WTC11 (cell line): ENCODE measurements around the gene EBF3. TPM values are rescaled to one million over a fixed set of nuclear protein-coding genes. Genes with fewer than 3 reads are reported as not detected.

ENCODE experiments used
- ATAC-seq: fragments of 200-7000 bp; cut with Tn5 transposase; 2 replicates; pipeline ENCODE4 v1.10.0; 2021; ENCODE audit warnings: mild to moderate bottlenecking, moderate library complexity
- CTCF ChIA-PET: fragments of 300-600 bp; sonication (Branson Sonifier 250); formaldehyde crosslinking; loops from one replicate; lab custom pipeline; 2021; ENCODE audit warnings: antibody characterized with exemption; lab: Charles Lee
- POLR2A ChIA-PET: fragments of 350-600 bp; sonication (Branson Sonifier 250); formaldehyde crosslinking; loops from one replicate; lab custom pipeline; 2021; ENCODE audit warnings: antibody characterized with exemption; lab: Charles Lee
- DNase-seq: peaks from one replicate; pipeline ENCODE4 v3.0.0; 2021; ENCODE audit warnings: low spot score
- H3K27ac Mint-ChIP-seq: 2 replicates; pipeline ENCODE4 v1.8.0; 2021; ENCODE audit warnings: mixed read lengths
- H3K27me3 Mint-ChIP-seq: 2 replicates; pipeline ENCODE4 v1.8.0; 2021; ENCODE audit warnings: low read depth, mild to moderate bottlenecking, moderate library complexity, mixed read lengths
- H3K36me3 Mint-ChIP-seq: 2 replicates; pipeline ENCODE4 v1.8.0; 2021; ENCODE audit warnings: mixed read lengths
- H3K4me1 Mint-ChIP-seq: 2 replicates; pipeline ENCODE4 v1.8.0; 2022; ENCODE audit warnings: mixed read lengths
- H3K4me3 Mint-ChIP-seq: 2 replicates; pipeline ENCODE4 v1.8.0; 2021; ENCODE audit warnings: mild to moderate bottlenecking, moderate library complexity, mixed read lengths
- H3K9me3 Mint-ChIP-seq: 2 replicates; pipeline ENCODE4 v1.8.0; 2021; ENCODE audit warnings: mixed read lengths
- GRHL2 ChIP-seq: fragments of 250-450 bp; sonication (Bioruptor Pico); IDR thresholded peaks from 2 replicates; pipeline ENCODE4 v1.8.0; 2022; ENCODE audit warnings: mild to moderate bottlenecking, moderate library complexity; ENCODE audit not compliant: insufficient replicate concordance, severe bottlenecking
- GTF2I ChIP-seq: fragments of 250-450 bp; sonication (Bioruptor Pico); conservative IDR thresholded peaks from 2 replicates; pipeline ENCODE4 v1.4.0; 2021; ENCODE audit warnings: mild to moderate bottlenecking
- HMGA2 ChIP-seq: fragments of 250-450 bp; sonication (Bioruptor Pico); IDR thresholded peaks from 2 replicates; pipeline ENCODE4 v1.4.0; 2021; ENCODE audit warnings: mild to moderate bottlenecking, moderate library complexity
- MXD4 ChIP-seq: fragments of 250-450 bp; sonication (Bioruptor Pico); IDR thresholded peaks from 2 replicates; pipeline ENCODE4 v1.8.0; 2021; ENCODE audit warnings: mild to moderate bottlenecking, moderate library complexity, borderline replicate concordance
- NR2C2 ChIP-seq: sonication (generic); formaldehyde crosslinking; IDR thresholded peaks from 2 replicates; pipeline ENCODE4 v1.8.0; 2022; ENCODE audit warnings: mild to moderate bottlenecking, missing genetic modification reagents
- OVOL2 ChIP-seq: fragments of 250-450 bp; sonication (Bioruptor Pico); IDR thresholded peaks from 2 replicates; pipeline ENCODE4 v1.9.0; 2021; ENCODE audit warnings: mild to moderate bottlenecking, borderline replicate concordance
- SMAD3 ChIP-seq: sonication (generic); formaldehyde crosslinking; IDR thresholded peaks from 2 replicates; pipeline ENCODE4 v1.8.0; 2022; ENCODE audit warnings: missing genetic modification reagents, mild to moderate bottlenecking, borderline replicate concordance
- SMAD4 ChIP-seq: sonication (generic); formaldehyde crosslinking; IDR thresholded peaks from 2 replicates; pipeline ENCODE4 v1.8.0; 2022; ENCODE audit warnings: mild to moderate bottlenecking, missing genetic modification reagents
- TEAD4 ChIP-seq: sonication (generic); formaldehyde crosslinking; IDR thresholded peaks from 2 replicates; pipeline ENCODE4 v1.8.0; 2022; ENCODE audit warnings: mild to moderate bottlenecking, missing genetic modification reagents
- ZNF317 ChIP-seq: sonication (generic); formaldehyde crosslinking; IDR thresholded peaks from 2 replicates; pipeline ENCODE4 v1.8.1; 2023; ENCODE audit warnings: low read depth, mild to moderate bottlenecking, moderate library complexity, missing genetic modification reagents, borderline replicate concordance
- ZNF425 ChIP-seq: fragments of 250-450 bp; sonication (Bioruptor Pico); conservative IDR thresholded peaks from 2 replicates; pipeline ENCODE4 v1.9.0; 2021; ENCODE audit warnings: mild to moderate bottlenecking
- total RNA-seq: library from RNA; stranded (reverse); gene quantifications from 3 replicates; pipeline ENCODE4 v1.2.3, GENCODE V29; 2021
- TF ChIP-seq, protein P1 (sequence below): sonication (generic); formaldehyde crosslinking; IDR thresholded peaks from 2 replicates; pipeline ENCODE4 v1.8.1; 2023; ENCODE audit warnings: mild to moderate bottlenecking, missing genetic modification reagents
- TF ChIP-seq, protein P2 (sequence below): sonication (generic); formaldehyde crosslinking; IDR thresholded peaks from 2 replicates; pipeline ENCODE4 v1.8.1; 2023; ENCODE audit warnings: mild to moderate bottlenecking, missing genetic modification reagents
- TF ChIP-seq, protein P3 (sequence below): fragments of 250-450 bp; sonication (Bioruptor Pico); IDR thresholded peaks from 2 replicates; pipeline ENCODE4 v1.9.0; 2021; ENCODE audit warnings: mild to moderate bottlenecking
- TF ChIP-seq, protein P4 (sequence below): sonication (generic); formaldehyde crosslinking; IDR thresholded peaks from 2 replicates; pipeline ENCODE4 v1.8.1; 2023; ENCODE audit warnings: mild to moderate bottlenecking, missing genetic modification reagents, moderate library complexity
- TF ChIP-seq, protein P5 (sequence below): sonication (generic); formaldehyde crosslinking; IDR thresholded peaks from 2 replicates; pipeline ENCODE4 v1.8.0; 2023; ENCODE audit warnings: missing genetic modification reagents, mild to moderate bottlenecking, borderline replicate concordance

Gene EBF3
- total RNA-seq, 1 experiment from 2014 or later: 1.2 TPM

DNA sequence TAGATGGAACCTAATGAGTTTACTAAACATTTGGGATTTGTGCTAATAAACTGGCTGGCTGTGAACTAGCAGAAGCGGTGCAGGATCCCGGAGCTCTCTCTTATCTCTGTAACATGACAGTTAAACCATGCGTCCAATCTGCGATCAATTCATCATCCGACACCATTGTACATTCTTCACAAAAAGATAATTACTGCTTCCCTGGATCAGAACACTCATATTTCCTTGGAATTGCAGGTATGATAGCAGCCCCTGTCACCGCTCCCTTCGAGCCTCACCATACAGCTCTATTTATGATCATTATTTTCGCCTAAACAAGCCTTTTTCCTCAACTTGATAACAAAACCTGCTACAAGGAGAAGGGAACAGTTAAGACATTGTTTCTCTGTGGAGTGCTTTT lies 18.5 kb downstream of the EBF3 start:
- ATAC-seq (no peak), DNase-seq (no peak)
- no peaks in the 10 kb centered on the region for H3K9me3 Mint-ChIP-seq
- H3K36me3 Mint-ChIP-seq: no peaks in the 10 kb centered on the region
- H3K4me3 Mint-ChIP-seq: no peak overlapping the region
- CTCF ChIA-PET: no interaction called here
- no peak for TF ChIP-seq SMAD3 (CRISPR knock-in tag)
- TF ChIP-seq, all 79 proteins: peak for 0
- peaks cover 5% of the 10 kb centered on the region; the same call in 1 of the 2 replicates for H3K27me3 Mint-ChIP-seq
- POLR2A ChIA-PET: interaction anchor here (0.7 kb wide), 1 partner anchor 235 kb away, joined by 4 read pairs; no protein-coding TSS in a partner anchor
- peaks cover 25% of the 10 kb centered on the region for H3K4me1 Mint-ChIP-seq
- H3K27ac Mint-ChIP-seq: no peak overlapping the region

GRCh38 chr10:129945064-129945463 lies 19.0 kb downstream of the EBF3 start:
- ATAC-seq: no peak
- no peak for TF ChIP-seq SMAD4 (CRISPR knock-in tag)
- no peak for TF ChIP-seq ZNF425
- H3K27me3 Mint-ChIP-seq: peaks cover under 1% of the 10 kb centered on the region; the same call in 1 of the 2 replicates
- H3K4me3 Mint-ChIP-seq: no peak overlapping the region
- CTCF ChIA-PET: no interaction called here
- DNase-seq: no peak
- no peaks in the 10 kb centered on the region for H3K9me3 Mint-ChIP-seq
- POLR2A ChIA-PET: interaction anchor here (0.7 kb wide), 1 partner anchor 234 kb away, joined by 4 read pairs; no protein-coding TSS in a partner anchor
- peaks cover 20% of the 10 kb centered on the region for H3K4me1 Mint-ChIP-seq
- H3K27ac Mint-ChIP-seq: no peak overlapping the region
- no peaks in the 10 kb centered on the region for H3K36me3 Mint-ChIP-seq

DNA sequence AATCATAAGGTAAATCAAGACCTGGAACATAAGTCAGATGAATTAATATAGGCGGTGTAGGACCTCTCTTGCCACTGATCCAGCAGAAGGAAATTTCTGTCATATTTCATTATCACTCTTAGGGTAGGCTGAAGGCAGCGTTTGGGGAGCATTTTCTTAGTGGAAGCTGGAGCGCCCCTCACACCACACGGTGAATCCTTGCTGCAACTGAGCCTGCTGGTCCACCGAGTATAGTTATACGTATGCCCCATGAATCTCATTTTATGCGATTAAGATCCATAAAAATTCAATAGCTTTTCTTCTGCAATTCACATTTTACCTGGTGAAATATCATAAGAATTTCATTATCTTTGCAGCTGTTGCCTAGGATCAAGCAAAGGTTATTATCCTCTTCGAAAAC lies 19.6 kb downstream of the EBF3 start:
- CTCF ChIA-PET: no interaction called here
- no peaks in the 10 kb centered on the region for H3K36me3 Mint-ChIP-seq
- no peaks in the 10 kb centered on the region; the same call in 1 of the 2 replicates for H3K27me3 Mint-ChIP-seq
- DNase-seq: no peak
- ATAC-seq: no peak
- H3K4me1 Mint-ChIP-seq: peaks cover 17% of the 10 kb centered on the region; the same call in 1 of the 2 replicates
- no peaks in the 10 kb centered on the region for H3K9me3 Mint-ChIP-seq
- H3K4me3 Mint-ChIP-seq: no peak overlapping the region
- POLR2A ChIA-PET: no interaction called here
- no peak overlapping the region for H3K27ac Mint-ChIP-seq
- TF ChIP-seq, protein P1, sequence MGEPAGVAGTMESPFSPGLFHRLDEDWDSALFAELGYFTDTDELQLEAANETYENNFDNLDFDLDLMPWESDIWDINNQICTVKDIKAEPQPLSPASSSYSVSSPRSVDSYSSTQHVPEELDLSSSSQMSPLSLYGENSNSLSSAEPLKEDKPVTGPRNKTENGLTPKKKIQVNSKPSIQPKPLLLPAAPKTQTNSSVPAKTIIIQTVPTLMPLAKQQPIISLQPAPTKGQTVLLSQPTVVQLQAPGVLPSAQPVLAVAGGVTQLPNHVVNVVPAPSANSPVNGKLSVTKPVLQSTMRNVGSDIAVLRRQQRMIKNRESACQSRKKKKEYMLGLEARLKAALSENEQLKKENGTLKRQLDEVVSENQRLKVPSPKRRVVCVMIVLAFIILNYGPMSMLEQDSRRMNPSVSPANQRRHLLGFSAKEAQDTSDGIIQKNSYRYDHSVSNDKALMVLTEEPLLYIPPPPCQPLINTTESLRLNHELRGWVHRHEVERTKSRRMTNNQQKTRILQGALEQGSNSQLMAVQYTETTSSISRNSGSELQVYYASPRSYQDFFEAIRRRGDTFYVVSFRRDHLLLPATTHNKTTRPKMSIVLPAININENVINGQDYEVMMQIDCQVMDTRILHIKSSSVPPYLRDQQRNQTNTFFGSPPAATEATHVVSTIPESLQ (CRISPR knock-in tag): no peak
- TF ChIP-seq GRHL2 (CRISPR knock-in tag) (no peak), NR2C2 (no peak), GTF2I (CRISPR knock-in tag) (no peak), ZNF317 (no peak)
- TF ChIP-seq, protein P2, sequence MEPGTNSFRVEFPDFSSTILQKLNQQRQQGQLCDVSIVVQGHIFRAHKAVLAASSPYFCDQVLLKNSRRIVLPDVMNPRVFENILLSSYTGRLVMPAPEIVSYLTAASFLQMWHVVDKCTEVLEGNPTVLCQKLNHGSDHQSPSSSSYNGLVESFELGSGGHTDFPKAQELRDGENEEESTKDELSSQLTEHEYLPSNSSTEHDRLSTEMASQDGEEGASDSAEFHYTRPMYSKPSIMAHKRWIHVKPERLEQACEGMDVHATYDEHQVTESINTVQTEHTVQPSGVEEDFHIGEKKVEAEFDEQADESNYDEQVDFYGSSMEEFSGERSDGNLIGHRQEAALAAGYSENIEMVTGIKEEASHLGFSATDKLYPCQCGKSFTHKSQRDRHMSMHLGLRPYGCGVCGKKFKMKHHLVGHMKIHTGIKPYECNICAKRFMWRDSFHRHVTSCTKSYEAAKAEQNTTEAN (CRISPR knock-in tag): no peak

DNA sequence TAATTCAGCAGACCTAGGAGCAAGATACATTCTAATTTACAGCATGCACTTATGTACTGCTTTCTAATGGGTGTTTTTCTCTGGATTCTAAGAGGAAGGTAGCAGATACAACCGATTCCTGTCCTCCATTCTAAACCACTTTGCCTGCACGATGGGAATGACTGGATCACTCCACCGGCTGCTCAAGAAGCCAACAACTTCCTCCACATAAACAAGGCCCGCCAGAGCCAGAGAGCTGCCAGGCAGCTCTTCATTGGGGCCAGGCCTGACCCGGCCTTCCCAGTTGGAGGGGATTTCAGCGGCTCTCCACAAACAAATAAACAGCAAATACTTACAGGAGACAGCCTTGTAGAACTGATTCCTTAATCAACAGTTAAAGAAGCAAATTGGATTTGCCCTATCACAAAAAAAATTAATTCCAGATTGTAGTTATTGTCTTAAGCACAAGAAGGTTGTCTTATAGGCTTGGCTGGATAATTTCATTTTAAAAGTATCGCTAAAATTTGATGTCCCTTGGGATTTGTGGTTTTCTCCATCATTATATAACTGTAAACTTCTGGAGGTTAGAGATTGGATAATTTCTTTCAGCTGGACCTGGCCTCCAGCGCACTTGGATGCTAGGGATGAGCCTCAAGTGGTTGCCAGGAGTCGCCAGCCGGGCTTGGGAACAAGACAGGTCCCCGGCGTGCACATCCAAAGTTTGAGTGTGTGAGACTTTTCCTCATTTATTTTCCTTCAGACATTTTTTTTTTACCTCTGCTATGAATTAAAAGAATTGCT lies 20.9 kb downstream of the EBF3 start:
- POLR2A ChIA-PET: no interaction called here
- TF ChIP-seq NR2C2: no peak
- TF ChIP-seq, protein P3, sequence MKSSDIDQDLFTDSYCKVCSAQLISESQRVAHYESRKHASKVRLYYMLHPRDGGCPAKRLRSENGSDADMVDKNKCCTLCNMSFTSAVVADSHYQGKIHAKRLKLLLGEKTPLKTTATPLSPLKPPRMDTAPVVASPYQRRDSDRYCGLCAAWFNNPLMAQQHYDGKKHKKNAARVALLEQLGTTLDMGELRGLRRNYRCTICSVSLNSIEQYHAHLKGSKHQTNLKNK: no peak
- TF ChIP-seq HMGA2: no peak
- no peak for TF ChIP-seq OVOL2 (CRISPR knock-in tag)
- no peak for TF ChIP-seq MXD4
- TF ChIP-seq, protein P4, sequence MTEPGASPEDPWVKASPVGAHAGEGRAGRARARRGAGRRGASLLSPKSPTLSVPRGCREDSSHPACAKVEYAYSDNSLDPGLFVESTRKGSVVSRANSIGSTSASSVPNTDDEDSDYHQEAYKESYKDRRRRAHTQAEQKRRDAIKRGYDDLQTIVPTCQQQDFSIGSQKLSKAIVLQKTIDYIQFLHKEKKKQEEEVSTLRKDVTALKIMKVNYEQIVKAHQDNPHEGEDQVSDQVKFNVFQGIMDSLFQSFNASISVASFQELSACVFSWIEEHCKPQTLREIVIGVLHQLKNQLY (CRISPR knock-in tag): no peak
- TF ChIP-seq TEAD4 (CRISPR knock-in tag): no peak
- TF ChIP-seq, protein P5, sequence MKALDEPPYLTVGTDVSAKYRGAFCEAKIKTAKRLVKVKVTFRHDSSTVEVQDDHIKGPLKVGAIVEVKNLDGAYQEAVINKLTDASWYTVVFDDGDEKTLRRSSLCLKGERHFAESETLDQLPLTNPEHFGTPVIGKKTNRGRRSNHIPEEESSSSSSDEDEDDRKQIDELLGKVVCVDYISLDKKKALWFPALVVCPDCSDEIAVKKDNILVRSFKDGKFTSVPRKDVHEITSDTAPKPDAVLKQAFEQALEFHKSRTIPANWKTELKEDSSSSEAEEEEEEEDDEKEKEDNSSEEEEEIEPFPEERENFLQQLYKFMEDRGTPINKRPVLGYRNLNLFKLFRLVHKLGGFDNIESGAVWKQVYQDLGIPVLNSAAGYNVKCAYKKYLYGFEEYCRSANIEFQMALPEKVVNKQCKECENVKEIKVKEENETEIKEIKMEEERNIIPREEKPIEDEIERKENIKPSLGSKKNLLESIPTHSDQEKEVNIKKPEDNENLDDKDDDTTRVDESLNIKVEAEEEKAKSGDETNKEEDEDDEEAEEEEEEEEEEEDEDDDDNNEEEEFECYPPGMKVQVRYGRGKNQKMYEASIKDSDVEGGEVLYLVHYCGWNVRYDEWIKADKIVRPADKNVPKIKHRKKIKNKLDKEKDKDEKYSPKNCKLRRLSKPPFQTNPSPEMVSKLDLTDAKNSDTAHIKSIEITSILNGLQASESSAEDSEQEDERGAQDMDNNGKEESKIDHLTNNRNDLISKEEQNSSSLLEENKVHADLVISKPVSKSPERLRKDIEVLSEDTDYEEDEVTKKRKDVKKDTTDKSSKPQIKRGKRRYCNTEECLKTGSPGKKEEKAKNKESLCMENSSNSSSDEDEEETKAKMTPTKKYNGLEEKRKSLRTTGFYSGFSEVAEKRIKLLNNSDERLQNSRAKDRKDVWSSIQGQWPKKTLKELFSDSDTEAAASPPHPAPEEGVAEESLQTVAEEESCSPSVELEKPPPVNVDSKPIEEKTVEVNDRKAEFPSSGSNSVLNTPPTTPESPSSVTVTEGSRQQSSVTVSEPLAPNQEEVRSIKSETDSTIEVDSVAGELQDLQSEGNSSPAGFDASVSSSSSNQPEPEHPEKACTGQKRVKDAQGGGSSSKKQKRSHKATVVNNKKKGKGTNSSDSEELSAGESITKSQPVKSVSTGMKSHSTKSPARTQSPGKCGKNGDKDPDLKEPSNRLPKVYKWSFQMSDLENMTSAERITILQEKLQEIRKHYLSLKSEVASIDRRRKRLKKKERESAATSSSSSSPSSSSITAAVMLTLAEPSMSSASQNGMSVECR (CRISPR knock-in tag): no peak

More for the DNA sequence above, 20.9 kb downstream of the EBF3 start:
- no peaks in the 10 kb centered on the region for H3K36me3 Mint-ChIP-seq
- H3K4me1 Mint-ChIP-seq: peaks cover 15% of the 10 kb centered on the region; the same call in 1 of the 2 replicates
- no peak overlapping the region for H3K27ac Mint-ChIP-seq
- H3K9me3 Mint-ChIP-seq: no peaks in the 10 kb centered on the region
- CTCF ChIA-PET: interaction anchor here (0.9 to 1.7 kb wide), 2 partner anchors 54 kb away, joined by 3 to 4 read pairs; no protein-coding TSS in a partner anchor
- no peaks in the 10 kb centered on the region; the same call in 1 of the 2 replicates for H3K27me3 Mint-ChIP-seq
- DNase-seq (no peak), ATAC-seq (no peak)
- H3K4me3 Mint-ChIP-seq: no peak overlapping the region
